GM04503 (cell line): ENCODE measurements around the gene BCL11B.

ENCODE experiments used
- DNase-seq: peaks from one replicate; pipeline ENCODE4 v3.0.0-alpha.2; 2012; ENCODE audit warnings: low read depth

BCL11B gene

GRCh38 chr14:99286761-99287160 lies 14.8 kb upstream of the BCL11B start:
- DNase-seq = no peak

- no peak for DNase-seq
Observed at GRCh38 chr14:99284254-99285004, 12.4 kb upstream of the BCL11B start.

- DNase-seq = no peak
Observed at GRCh38 chr14:99282261-99283050, 10.5 kb upstream of the BCL11B start.

GRCh38 chr14:99281396-99281795 lies 9.4 kb upstream of the BCL11B start:
- no peak for DNase-seq

GRCh38 chr14:99280852-99281251 lies 8.9 kb upstream of the BCL11B start:
- no peak for DNase-seq

GRCh38 chr14:99280066-99280731 lies 8.2 kb upstream of the BCL11B start:
- DNase-seq = no peak

- DNase-seq = no peak
Observed at GRCh38 chr14:99278836-99279235, 6.8 kb upstream of the BCL11B start.

- DNase-seq = no peak
Observed at GRCh38 chr14:99277530-99277929, 5.5 kb upstream of the BCL11B start.

- no peak for DNase-seq
Observed at GRCh38 chr14:99276482-99276881, 4.5 kb upstream of the BCL11B start.

GRCh38 chr14:99275222-99275584 lies 3.2 kb upstream of the BCL11B start:
- DNase-seq = no peak

- DNase-seq = peak; percentile 4
Observed at GRCh38 chr14:99274346-99275221, 2.6 kb upstream of the BCL11B start.

- DNase-seq = no peak
Observed at GRCh38 chr14:99273766-99274345, 1.9 kb upstream of the BCL11B start.

- no peak for DNase-seq
Observed at GRCh38 chr14:99272899-99273765, 1.1 kb upstream of the BCL11B start.

- DNase-seq = no peak
Observed at GRCh38 chr14:99272632-99272898, 568 bp upstream of the BCL11B start.

- DNase-seq = no peak
Observed at GRCh38 chr14:99271221-99271941, 616 bp downstream of the BCL11B start.

GRCh38 chr14:99270458-99271220 lies 1.4 kb downstream of the BCL11B start:
- DNase-seq = no peak

- DNase-seq = no peak
Observed at GRCh38 chr14:99268810-99269707, 2.9 kb downstream of the BCL11B start.
